Measurements from ENCODE around the gene FBXO42. TPM values are rescaled to one million over a fixed set of nuclear protein-coding genes. Genes with fewer than 3 reads are reported as not detected.

The FBXO42 gene
- total and polyA plus RNA-seq, 2 of the 4 experiments (the other 2 are of a cell fraction), result 12.0 to 18.8 TPM

- H2AK9ac ChIP-seq (replicated peaks; ENCODE audit: low read depth, low read length, poor library complexity), result no peak overlapping the region
- no peak overlapping the region for H3K9ac ChIP-seq (ENCODE audit: low read depth, low read length)
- no peak overlapping the region for H2AFZ ChIP-seq (replicated peaks; ENCODE audit: low read length, poor library complexity)
- CTCF ChIA-PET, result interaction anchor here (0.6 kb wide), 1 partner anchor 294 kb away, joined by 3 read pairs; no protein-coding TSS in a partner anchor
- peak overlapping the region; percentile 91 for H3K27ac ChIP-seq (ENCODE audit: insufficient read depth, low read length)
- H3K56ac ChIP-seq (ENCODE audit: extremely low read depth, insufficient read depth, low read length), result no peak overlapping the region
- peak overlapping the region; percentile 22 for H4K5ac ChIP-seq (ENCODE audit: low read depth, low read length)
- H3K4me3 ChIP-seq (ENCODE audit: insufficient read depth, low read depth, low read length), result no peak overlapping the region
- peaks cover 33% of the 10 kb centered on the region for H3K4me1 ChIP-seq (ENCODE audit: control insufficient read depth, insufficient read depth, low read length)
- H3K18ac ChIP-seq (ENCODE audit: low read depth, low read length), result peak overlapping the region; percentile 45; the same call in 1 of the 2 replicates
- no TSS peak for BruUV-seq (replicated peaks)
- H3K9me3 ChIP-seq (ENCODE audit: control insufficient read depth, insufficient read depth, low read length), result no peaks in the 10 kb centered on the region
- H3K9me1 ChIP-seq (ENCODE audit: insufficient read depth, low read length), result peaks cover 28% of the 10 kb centered on the region
- peak overlapping the region; percentile 98 for H3K4ac ChIP-seq (ENCODE audit: low read depth, low read length)
- peak overlapping the region; percentile 27; the same call in 2 of the 3 replicates for H2BK15ac ChIP-seq (ENCODE audit: low read depth, low read length)
- no peaks in the 10 kb centered on the region for H3K27me3 ChIP-seq (ENCODE audit: control insufficient read depth, insufficient read depth, low read length)
- no peaks in the 10 kb centered on the region for H3K36me3 ChIP-seq (ENCODE audit: control insufficient read depth, insufficient read depth, low read length)
- peak overlapping the region; percentile 67 for H3K23ac ChIP-seq (ENCODE audit: low read depth, low read length)
- H4K91ac ChIP-seq (ENCODE audit: insufficient read depth, low read depth, low read length), result peak overlapping the region; percentile 65
- no peak for TF ChIP-seq SMC3 (IDR thresholded peaks at IDR 0.05; ENCODE audit: low read depth, low read length)
- TF ChIP-seq RCOR1 (IDR thresholded peaks at IDR 0.05; ENCODE audit: insufficient replicate concordance, low read length), result no peak
- no peak for TF ChIP-seq POLR2A (IDR thresholded peaks at IDR 0.05; ENCODE audit: low read depth, low read length)
- no peak for TF ChIP-seq NFE2L2 (IDR thresholded peaks at IDR 0.05; ENCODE audit: low read depth, low read length)
- TF ChIP-seq BHLHE40 (IDR thresholded peaks at IDR 0.05; ENCODE audit: low read depth, low read length), result no peak
- no peak for TF ChIP-seq MAZ (IDR thresholded peaks at IDR 0.05; ENCODE audit: borderline replicate concordance, low read depth, low read length)
- TF ChIP-seq CTCF (conservative IDR thresholded peaks at IDR 0.05; ENCODE audit: low read depth, low read length), result no peak
- TF ChIP-seq, protein P1, sequence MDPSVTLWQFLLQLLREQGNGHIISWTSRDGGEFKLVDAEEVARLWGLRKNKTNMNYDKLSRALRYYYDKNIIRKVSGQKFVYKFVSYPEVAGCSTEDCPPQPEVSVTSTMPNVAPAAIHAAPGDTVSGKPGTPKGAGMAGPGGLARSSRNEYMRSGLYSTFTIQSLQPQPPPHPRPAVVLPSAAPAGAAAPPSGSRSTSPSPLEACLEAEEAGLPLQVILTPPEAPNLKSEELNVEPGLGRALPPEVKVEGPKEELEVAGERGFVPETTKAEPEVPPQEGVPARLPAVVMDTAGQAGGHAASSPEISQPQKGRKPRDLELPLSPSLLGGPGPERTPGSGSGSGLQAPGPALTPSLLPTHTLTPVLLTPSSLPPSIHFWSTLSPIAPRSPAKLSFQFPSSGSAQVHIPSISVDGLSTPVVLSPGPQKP (IDR thresholded peaks at IDR 0.05; ENCODE audit: borderline replicate concordance, low read depth, low read length), result no peak
- TF ChIP-seq CHD1 (IDR thresholded peaks at IDR 0.05; ENCODE audit: low read depth, low read length), result no peak
- TF ChIP-seq RAD21 (IDR thresholded peaks at IDR 0.05; ENCODE audit: low read length), result no peak
- TF ChIP-seq, protein P2, sequence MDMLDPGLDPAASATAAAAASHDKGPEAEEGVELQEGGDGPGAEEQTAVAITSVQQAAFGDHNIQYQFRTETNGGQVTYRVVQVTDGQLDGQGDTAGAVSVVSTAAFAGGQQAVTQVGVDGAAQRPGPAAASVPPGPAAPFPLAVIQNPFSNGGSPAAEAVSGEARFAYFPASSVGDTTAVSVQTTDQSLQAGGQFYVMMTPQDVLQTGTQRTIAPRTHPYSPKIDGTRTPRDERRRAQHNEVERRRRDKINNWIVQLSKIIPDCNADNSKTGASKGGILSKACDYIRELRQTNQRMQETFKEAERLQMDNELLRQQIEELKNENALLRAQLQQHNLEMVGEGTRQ (IDR thresholded peaks at IDR 0.05; ENCODE audit: low read depth, low read length), result no peak
- no peak for TF ChIP-seq RFX5 (IDR thresholded peaks at IDR 0.05; ENCODE audit: low read depth, low read length)
- TF ChIP-seq MAFK (IDR thresholded peaks at IDR 0.05; ENCODE audit: low read depth, low read length), result no peak
- no peak for TF ChIP-seq FOS (IDR thresholded peaks at IDR 0.05; ENCODE audit: low read depth, low read length)
- no peak for TF ChIP-seq MXI1 (IDR thresholded peaks at IDR 0.05; ENCODE audit: borderline replicate concordance, low read depth, low read length)
- TF ChIP-seq CEBPB (IDR thresholded peaks at IDR 0.05; ENCODE audit: low read depth, low read length), result no peak
- H2BK5ac ChIP-seq (ENCODE audit: low read depth, low read length, poor library complexity, severe bottlenecking), result peak overlapping the region; percentile 75
- in situ Hi-C loops (cut with MboI; ENCODE audit: low sequenced_read_pairs), result no loop called here
- DNase-seq, result no peak
- H3K79me1 ChIP-seq (ENCODE audit: low read depth in 1 of 2, low read length in 2 of 2), result peaks cover 6 to 63% of the 10 kb centered on the region in 2 experiments
- 0 out of 2 replicates have a peak overlapping the region, but pooled peaks have one; percentile 14 for H3K4me2 ChIP-seq (ENCODE audit: low read depth, low read length)
- POLR2A ChIA-PET (ENCODE audit: unreplicated experiment), result no interaction called here
- dilution Hi-C loops (cut with HindIII; ENCODE audit: low sequenced_read_pairs, unreplicated experiment), result no loop called here
- H2AK5ac ChIP-seq (ENCODE audit: low read depth, low read length), result peak overlapping the region; percentile 89
- WGBS, 2 experiments (ENCODE audit: extremely low coverage in 2 of 2, insufficient read length in 1 of 2), result no CpG with 5 or more reads among the region's 4 CpGs
- ATAC-seq (ENCODE audit: low read depth), result no peak
- H4K20me1 ChIP-seq (ENCODE audit: insufficient read depth, low read length), result peaks cover 56% of the 10 kb centered on the region
- peak overlapping the region; percentile 77 for H2BK20ac ChIP-seq (ENCODE audit: low read depth, low read length)
- H4K8ac ChIP-seq (ENCODE audit: low read depth in 2 of 2, low read length in 2 of 2), result peak overlapping the region in 1 of 2 experiments; percentile 74; a peak in 2 of 4 replicates
- H2BK120ac ChIP-seq (ENCODE audit: low read depth, low read length), result peak overlapping the region; percentile 65
- H3K14ac ChIP-seq (replicated peaks; ENCODE audit: low read depth, low read length), result peak overlapping the region; percentile 74; the same call in 1 of the 2 replicates
- intact Hi-C loops (cut with micrococcal nuclease), result no loop called here
Observed at GRCh38 chr1:16376971-16377370, 24.7 kb upstream of the FBXO42 start.

All from IMR-90 (cell line).